COR-L47 (cell line): ENCODE data around the gene GNG12.

Experiments used
- DNase-seq: peaks from one replicate; lab custom pipeline; 2025; lab: John Stamatoyannopoulos, UW

Gene GNG12

GRCh38 chr1:67840449-67840848 lies 7.2 kb upstream of the GNG12 start:
- DNase-seq: no peak

- DNase-seq: no peak
Measured at GRCh38 chr1:67839826-67840225, 6.6 kb upstream of the GNG12 start.

DNA sequence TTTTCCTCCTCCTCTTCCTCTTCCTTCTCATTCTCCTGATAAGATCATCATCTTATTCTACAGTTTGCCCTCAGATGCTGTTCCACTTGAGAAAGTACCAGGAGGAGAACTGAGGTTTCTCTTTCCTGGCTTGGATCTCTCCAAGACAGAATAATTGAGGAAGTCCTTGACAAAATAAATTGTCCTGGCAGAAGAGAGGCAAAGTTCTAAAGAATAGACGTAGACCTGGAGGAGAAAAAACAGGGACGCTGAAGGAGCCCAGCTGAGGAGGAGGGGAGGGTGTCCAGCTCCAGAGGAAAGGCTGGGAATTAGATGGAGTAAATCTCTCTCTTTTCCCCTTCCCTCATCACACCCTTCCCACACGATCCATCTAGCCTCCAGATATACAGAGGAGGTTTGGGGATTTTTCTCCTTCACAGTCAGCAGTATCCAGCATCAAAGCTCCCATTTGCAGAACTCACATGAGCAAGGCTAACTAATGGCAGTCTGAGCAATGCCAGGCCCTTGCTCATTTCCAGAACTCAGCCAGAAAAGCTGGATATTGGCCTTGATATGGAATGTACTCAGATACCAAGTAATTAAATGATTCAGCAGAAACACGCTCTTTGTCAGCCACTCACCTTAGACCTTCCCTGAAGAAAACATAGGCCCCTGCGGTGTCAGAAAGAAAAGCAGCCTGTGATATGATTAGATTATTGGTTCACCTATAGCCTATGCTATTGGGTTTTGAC lies 5.1 kb upstream of the GNG12 start:
- no peak for DNase-seq

DNA sequence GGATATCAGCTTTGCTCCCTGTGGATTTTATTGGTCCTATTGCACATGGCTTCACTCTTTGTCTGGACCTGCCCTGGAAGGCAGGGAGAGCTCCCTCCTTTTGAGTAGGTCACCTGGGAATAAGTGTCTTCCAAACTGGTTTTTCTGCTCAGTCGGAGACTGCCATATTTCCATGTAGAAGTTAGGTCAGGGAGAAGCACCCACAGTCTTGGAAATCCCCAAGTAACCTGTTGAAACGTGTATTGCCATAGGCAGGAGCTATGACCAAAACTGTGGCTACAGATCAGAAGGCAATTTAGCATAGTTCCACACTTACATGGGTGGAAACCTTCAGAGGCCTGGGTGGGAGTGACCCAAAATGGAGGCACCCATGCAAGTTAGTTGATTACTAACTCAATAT lies 3.5 kb upstream of the GNG12 start:
- DNase-seq: no peak

DNA sequence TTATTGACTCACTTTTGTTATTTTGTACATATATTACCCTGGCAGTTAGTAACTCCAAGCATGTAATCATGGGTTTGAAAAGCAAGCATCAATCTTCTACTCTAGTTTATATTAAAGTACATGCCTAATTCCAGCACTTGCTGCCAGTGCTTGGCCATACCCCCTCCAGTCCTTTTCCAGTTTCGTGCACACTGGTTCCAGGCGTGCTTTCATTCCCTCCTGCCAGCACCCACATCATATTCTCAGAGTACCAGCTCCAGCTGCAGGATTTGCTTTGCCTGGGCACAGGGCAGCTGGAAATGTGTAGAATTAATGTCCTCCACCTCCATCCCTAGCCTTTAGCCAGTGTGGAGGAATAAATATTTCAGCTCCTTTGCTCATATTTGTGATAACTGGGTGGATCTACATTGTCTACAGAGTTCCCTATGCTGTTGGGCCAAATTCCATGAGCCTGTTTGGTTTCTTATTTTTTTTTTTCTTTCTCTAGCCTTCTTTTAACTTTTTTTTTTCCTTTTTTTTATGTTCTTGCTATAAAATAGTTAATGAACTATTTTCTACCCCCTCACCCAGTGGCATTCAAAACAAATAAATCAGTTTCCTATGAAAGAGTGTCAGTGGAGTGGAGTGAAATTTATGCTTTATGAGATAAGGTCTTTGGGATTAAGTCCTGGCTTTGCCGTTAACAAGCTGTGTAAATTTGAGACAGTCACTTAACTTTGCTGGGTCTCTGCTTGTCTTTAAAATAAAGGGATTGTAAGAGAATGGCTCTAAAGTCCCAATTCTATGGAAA lies 2.6 kb upstream of the GNG12 start:
- DNase-seq: no peak

GRCh38 chr1:67834246-67834877 lies 1.1 kb upstream of the GNG12 start:
- no peak for DNase-seq

DNA sequence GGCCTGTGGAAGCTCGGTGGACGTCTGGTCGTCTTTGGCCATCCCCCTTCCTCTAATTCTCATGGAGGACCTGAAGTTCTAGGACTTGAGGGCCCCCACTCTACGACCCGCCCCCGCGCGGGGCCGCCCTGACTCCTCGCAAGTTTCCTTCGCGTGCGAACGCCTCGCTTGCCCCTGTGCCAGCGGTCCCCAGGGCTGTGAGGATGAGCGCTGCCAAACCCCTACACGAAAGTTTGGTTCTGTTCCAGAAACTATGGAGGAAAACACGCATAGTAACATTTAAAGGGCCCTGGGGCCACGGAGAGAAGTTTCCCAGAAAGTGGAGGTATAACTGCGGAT lies 304 bp upstream of the GNG12 start:
- no peak for DNase-seq

GRCh38 chr1:67831850-67832513 lies 1.3 kb downstream of the GNG12 start:
- peak; percentile 44 for DNase-seq

- DNase-seq: no peak
Measured at GRCh38 chr1:67830928-67831830, 2.1 kb downstream of the GNG12 start.

GRCh38 chr1:67830226-67830625 lies 3.0 kb downstream of the GNG12 start:
- DNase-seq: no peak

GRCh38 chr1:67827688-67828087 lies 5.6 kb downstream of the GNG12 start:
- no peak for DNase-seq

DNA sequence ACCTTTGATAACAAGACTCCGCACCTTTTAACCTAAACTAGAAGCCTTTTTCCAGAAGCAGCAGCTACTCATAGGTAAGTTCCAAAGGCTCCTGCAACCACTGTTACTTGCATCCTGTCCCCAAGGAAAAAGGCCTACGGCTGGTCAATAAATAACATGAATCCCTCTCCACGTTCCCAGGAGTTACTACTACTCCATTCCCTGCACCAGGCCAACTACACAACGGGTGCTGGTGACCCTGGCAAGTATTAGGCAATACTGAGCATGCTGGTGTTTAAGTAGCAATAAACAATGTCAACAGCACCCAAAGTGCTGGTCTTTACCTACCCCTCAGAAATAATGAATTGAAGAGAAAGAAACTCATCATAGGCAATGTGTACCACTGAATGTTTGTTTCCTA lies 7.7 kb downstream of the GNG12 start:
- DNase-seq: no peak

- peak; percentile 87 for DNase-seq
Measured at GRCh38 chr1:67824766-67825165, 8.5 kb downstream of the GNG12 start.

DNA sequence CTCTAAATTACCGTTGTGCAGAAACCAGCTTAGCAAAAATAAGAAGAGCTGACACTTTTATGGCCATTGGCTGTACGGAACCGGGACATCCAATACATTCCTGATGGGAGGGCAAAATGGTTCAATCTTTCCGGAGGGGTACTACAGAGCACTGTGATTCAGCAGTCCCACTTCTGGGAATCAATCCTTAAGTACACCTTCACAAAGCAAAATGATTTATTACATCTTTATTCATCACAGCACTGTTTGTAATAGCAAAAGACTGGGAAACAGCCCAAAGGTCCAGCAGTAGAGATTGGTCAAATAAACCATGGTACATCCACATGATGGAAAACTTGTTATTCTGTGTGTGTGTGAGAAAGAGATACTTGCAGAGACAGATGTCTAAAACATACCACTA lies 9.7 kb downstream of the GNG12 start:
- DNase-seq: no peak

DNA sequence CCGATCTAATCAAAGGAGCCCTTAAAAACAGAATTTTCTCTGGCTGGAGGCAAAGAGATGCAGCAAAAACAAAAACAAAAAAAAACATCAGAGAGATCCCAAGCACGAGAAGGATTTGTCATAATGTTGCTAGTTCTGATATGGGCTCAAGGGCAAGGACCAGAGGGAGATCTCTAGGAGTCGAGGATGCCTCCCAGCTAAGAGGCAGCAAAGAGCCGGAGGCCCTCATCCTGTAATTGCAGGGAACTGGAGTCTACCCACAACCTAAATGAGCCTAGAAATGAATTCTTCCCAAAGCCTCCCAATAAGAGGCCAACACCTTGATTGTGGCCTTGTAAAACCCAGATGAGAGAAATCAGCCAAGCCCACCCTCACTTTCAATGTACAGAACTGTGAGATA lies 12.0 kb downstream of the GNG12 start:
- DNase-seq: no peak

DNA sequence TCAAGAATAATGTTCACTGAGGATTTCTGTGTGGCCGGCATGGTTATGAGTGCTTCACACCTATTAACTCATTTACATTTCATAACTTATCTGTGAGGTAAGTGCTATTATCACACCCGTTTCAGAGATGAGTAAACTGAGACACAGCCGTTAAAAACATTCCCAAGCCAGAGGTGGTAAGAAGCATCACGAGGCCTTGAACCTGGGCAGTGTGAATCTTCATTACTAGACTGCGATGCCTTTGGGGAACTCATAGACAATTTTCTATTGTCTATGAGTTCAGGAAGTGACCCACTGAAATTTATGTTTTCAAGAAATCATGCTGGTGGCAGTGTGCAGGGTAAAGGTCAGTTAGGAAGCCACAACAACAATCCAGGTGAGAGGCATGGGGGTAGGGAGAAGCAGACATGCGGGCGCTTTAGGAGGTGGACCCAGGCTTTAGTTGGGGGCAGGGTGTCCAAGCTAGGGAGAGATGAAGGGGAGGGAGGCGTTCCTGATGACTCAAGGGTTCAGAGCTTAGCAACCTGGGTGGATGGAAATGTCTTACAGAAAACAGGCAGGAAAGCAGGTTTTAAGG lies 14.5 kb downstream of the GNG12 start:
- no peak for DNase-seq

- DNase-seq: no peak
Measured at GRCh38 chr1:67818162-67818561, 15.1 kb downstream of the GNG12 start.

DNA sequence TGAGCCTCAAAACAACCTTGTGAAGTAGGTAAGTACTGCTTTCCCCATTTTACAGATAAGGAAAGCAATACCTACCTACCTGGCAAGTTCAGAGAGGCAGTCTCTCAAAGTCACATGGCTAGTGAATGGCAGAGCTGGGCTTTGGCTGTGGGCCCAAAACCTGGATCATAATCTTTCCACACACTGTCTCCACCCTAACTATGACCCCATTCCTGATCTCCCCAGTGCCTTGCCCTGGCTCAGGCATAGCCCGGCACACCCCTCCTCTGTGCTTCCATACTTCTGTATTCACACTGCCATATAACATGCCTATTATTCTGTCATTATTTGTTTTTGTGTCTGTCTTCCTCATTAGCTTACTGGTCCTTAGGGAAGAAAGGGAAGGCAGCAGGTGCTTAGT lies 15.9 kb downstream of the GNG12 start:
- DNase-seq: no peak

DNA sequence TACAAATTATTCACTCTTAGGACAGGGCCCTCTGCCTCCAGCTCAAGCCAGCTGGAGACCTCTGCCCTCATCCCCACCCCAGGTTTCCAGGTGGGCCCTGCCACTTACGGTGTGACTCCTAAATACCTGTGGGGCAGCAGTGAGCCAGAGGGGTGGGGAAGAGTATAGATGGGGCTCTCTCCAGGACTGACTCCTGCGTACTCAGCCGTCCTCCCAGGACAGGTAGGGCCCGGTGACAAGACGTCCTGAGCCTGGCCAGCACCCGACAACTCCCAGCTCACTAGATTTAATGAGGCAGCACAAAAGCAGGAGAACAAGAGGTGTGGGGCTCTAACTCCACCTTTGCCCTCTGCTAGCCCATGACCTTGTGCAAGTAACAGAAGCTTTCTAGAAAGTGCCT lies 16.8 kb downstream of the GNG12 start:
- no peak for DNase-seq

DNA sequence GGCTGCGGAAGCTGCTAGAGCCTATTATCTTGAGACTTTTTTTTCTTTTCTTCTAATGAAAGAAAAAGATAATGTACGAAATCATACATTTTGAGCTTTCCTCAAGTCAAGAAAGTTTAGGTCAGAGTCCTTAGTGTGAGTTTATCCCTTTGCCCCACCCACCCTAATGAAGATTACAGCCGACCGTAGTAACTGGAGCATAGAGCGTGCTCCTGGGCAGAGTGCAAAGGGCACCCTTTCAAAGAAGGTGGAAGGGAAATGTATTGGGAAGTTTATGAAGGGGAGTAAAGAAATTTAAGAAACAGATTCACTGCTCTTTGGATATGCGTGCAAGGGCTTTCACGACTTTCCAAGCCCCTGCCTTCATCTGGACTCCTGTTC lies 17.2 kb downstream of the GNG12 start:
- DNase-seq: no peak

GRCh38 chr1:67815303-67816094 lies 17.8 kb downstream of the GNG12 start:
- DNase-seq: no peak
